Measurements from ENCODE around the gene HCFC1.

GRCh38 chrX:153907456-153907855 is 64.2 kb downstream of the HCFC1 start:
- TF ChIP-seq CTCF (IDR thresholded peaks at IDR 0.05; ENCODE audit: control extremely low read depth in 1 of 3, insufficient read depth in 1 of 3, low read depth in 1 of 3, low read length in 3 of 3) (no peak), EZH2 (IDR thresholded peaks at IDR 0.05; ENCODE audit: low read depth, low read length, severe bottlenecking) (no peak), TEAD4 (IDR thresholded peaks at IDR 0.05; ENCODE audit: low read depth, low read length) (no peak), POLR2A (IDR thresholded peaks at IDR 0.05; ENCODE audit: control extremely low read depth in 1 of 2, low read depth in 2 of 2, low read length in 2 of 2) (no peak), EGR1 (IDR thresholded peaks at IDR 0.05; ENCODE audit: borderline replicate concordance, low read depth, low read length) (no peak), CHD7 (IDR thresholded peaks at IDR 0.05; ENCODE audit: insufficient replicate concordance, low read length) (no peak), JUN (IDR thresholded peaks at IDR 0.05; ENCODE audit: low read depth, low read length) (no peak), GABPA (IDR thresholded peaks at IDR 0.05; ENCODE audit: borderline replicate concordance, insufficient read depth, low read length) (no peak)
